GM18907 (cell line): ENCODE results near the gene ALDOC.

Source experiments
- ATAC-seq: cut with Tn5 transposase; IDR thresholded peaks from one replicate; pipeline ENCODE4 v1.9.1; 2021; ENCODE audit warnings: mild to moderate bottlenecking, moderate library complexity; ENCODE audit not compliant: unreplicated experiment

Gene ALDOC

DNA sequence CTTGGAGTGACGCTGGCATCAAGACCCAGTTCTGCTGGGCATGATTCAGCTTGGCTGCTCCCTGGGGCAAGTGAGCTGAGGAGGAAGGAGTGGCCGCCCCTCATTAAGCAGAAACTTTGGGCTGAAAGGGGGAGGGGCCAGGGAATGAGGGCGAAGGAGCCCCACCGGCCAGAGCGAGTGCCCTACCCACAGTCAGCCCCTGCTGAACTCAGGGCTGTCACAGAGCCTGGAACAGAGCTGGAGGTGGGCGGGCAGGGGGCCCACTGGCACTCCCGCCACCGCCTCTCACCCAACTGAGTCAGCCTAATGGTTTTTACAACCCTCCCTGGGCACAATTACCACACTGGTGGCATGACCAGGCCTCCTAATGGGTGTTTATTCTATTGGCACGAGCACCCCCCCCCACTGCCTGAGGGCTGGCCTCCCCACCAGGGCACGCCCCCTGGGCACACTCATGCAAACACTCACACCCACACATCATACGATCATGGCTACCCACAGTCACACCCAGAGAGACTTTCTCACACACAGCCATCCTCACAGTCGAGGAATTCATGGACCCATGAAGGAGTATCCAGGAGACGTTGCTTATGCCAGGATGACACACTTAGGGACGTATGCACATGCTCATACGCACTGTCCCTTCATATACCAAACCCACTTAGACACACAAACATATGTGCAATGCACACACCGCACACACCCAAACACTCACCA is 43.4 kb downstream of the ALDOC start:
- ATAC-seq: no peak

DNA sequence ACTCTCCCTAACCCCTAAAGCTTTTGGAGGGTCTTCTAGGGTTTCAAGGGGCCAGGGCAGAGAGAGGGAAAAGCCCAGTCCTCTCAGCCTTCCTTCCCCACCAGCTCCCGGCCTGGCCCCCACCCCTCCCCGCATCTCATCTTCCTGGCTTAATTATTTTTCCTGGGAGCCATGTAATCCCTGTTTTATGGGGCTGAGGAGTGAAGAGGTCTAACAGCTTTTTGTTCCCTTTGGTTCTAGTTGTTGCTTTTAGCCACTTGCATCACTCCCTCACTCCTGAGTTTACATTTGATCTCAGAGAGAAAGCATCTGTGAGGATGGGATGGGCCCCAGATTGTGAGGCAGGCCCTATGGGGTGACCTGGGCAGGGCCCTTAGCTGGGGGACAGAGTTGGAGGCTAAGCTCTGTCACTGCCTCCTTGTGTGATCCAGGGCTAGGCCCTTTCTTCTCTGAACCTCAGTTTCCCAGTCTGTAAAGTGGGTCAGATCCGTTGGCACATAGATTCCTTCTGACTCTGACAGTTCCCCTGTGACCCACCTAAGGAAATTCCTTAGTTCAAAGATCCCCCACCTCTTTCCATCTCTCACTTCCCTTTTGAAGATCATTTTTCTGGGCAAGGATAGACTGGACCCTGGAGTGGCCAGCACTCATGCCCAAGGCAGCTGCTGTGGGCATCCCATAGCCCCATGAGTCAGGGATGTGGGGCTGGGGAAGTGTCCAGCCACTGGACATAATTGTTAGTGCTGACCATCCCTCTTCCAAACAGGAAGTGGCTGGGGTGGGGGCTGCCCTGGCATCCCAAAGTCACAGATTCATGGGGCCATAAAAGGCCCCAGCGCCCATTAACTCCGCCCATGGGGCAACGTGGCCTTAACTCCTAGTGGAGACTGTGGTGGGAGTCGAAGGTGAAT is 44.4 kb downstream of the ALDOC start:
- ATAC-seq: no peak

DNA sequence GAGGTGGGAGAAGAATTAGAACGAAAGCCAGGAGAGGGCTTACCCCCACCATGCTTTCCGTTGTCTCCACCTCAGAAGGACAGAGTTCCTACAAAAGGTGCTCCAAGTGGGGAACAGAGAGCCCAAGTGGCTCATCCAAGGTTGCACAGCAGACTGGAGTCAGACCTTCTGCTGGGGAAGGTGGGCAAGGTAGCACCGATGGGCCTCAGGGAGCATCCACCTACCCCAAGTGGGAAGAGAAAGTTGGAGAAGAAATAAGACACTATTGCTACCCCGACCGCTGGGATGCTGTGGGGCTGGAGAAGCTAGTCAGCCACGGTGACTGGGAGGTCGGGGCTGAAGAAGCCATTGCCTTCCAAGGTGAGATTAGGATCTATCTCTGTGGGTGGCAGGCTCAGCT is 45.8 kb downstream of the ALDOC start:
- ATAC-seq: no peak

DNA sequence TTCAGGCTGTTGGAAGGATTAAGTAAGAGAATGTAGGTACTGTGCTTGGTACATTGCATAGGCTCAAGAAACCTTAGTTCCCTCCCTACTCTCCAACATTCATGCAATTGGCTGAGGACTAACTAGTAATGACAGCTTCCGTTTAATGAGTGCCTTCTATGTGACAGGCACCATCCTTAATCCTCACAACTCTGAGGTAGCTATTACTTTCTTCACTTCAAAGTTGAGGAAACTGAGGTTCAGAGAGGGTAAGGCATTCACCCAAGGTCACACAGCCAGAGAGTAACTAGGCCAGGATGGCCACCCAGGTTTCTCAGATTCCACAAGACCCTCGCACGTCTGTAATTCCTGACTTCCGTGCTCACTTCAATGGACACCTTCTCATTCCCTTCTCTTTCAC is 46.4 kb downstream of the ALDOC start:
- no peak for ATAC-seq

DNA sequence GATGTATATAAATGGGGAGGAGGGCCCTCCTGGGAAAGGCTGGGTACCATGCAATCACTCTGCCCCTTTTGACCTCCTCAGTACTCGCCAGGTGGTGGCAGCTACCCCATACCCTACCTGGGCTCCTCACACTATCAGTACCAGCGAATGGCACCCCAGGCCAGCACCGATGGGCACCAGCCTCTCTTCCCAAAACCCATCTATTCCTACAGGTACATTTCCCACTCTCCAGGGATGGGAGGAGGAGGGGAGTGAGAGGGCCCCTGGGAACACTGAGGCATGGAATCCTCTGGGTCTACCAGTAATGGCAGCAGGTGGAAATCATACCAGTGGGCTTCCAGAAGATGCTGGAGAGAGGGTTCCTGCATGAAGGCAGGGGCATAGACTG is 47.7 kb downstream of the ALDOC start:
- ATAC-seq: no peak

DNA sequence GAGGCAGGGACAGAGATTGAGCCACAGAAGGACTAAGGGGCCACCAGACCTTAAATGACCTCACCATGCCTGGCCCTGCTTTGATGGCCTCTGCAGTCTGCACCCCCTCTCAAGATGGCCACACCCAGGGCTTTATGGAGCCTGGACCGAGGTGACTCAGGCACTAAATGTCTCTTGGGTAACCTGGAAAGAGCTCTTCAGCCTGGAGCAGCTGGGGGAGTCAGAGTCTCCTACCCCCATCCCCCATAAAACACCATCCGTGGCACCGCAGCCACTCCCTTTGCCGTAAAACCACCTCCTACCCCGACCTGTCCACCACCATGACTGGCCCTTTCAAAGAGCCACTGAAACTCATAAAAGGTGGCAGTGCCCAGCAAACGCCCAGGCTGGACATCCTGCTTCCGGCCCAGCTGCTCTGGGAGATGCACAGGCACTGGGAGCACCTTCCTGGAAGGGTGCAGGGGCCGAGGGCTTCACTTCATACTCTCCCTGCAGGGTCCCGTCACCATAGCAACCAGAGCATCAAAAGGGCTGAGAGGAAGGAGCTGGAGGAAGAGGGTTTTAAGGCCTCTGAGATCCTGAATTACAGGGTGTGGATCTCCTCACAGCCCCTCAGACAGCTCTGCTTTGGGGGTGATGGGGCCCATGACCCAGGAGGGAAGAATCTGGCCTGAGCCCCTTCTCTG is 48.2 kb downstream of the ALDOC start:
- ATAC-seq: no peak

DNA sequence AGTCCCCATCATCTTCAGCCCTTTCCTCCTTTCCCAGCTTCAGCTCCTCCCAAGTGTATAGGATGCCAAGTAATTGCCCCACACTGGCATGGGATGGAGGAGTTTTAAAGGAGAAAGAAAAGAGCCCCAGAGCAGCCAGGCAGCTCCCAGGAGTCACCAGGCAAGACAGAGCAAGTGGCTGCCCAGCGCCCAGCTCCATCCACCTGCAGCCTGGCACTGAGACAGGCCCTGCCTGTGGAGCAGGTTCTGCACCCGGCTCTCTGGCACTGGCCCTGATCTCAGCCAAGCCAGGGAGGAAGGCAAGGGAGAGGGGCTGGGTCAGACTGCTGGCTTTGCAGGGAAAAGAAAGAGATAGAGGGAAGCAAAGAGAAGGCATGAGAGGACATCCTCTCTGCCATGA is 48.8 kb downstream of the ALDOC start:
- ATAC-seq: no peak

DNA sequence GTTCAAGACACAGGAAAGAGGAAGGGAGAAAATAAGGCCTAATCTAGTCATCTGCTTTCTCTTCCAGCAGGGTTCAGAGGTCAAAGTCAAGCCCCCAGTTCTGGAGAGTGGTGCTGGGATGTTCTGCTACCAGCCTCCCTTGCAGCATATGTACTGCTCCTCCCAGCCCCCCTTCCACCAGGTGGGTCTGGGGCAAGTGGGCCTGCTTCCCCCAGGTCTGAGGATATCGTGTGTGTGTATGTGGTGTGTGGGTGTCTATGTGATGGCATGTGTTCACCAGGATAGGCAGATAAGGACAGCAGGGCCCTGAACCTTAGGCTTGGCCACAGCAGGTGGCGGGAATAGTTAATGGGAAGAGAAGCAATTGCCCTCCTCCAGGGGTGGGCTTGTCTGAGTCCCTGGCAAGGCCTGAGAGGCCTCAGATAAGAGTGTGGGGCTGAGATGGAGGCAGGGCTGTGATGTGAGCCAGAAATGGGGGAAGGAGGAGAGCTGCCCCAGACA is 49.5 kb downstream of the ALDOC start:
- no peak for ATAC-seq

DNA sequence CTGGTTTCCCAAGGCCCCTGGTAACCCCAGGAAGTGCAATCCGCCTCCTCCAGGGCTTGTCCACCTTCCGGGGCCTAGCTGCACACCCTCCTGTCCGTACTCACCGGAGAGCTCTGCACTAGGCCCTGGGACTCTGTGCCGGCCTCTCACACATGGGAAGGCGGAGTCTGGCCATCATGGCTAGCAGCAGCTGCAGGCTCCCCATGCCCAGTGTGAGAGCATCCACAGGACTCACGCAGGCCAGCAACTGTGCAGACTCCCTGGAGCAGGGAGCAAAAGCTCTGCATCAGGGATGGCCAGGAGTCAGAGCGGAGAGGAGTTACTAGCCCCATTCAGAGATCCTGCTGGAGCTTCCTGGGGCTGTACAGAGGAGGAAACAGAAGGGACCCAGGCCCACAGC is 50.3 kb downstream of the ALDOC start:
- ATAC-seq: no peak

DNA sequence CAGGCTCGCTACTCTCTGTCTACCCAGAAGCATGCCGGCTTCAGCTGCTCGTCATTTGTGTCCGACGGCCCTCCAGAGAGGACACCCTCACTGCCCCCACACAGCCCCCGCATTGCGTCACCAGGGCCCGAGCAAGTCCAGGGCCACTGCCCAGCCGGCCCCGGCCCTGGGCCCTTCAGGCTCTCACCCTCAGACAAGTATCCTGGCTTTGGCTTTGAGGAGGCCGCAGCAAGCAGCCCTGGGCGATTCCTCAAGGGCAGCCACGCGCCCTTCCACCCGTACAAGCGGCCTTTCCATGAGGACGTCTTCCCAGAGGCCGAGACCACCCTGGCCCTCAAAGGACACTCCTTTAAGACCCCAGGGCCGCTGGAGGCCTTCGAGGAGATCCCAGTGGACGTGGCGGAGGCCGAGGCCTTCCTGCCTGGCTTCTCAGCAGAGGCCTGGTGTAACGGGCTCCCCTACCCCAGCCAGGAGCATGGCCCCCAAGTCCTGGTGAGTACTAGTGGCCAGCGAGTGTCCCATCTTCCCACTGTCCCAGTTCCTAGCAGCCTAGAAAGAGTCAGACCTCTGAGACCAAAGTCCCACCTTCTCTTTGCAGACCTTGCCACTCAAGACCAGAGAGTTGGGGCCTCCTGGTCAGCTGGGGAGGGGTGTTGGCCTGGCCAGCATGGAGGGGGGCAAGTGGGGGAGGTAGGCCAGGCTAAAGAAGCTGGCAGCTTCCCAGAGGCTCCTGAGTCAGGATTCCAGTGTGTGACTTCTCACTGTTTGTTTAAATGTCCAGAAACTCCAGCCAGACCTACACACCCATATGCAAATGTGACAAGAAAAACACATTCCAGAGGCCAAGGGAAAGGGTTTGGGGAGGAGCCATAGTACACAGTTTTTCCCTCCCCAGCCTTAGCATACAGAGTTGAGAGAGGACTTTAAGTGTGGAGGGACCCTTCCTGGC is 51.9 kb downstream of the ALDOC start:
- ATAC-seq: no peak

DNA sequence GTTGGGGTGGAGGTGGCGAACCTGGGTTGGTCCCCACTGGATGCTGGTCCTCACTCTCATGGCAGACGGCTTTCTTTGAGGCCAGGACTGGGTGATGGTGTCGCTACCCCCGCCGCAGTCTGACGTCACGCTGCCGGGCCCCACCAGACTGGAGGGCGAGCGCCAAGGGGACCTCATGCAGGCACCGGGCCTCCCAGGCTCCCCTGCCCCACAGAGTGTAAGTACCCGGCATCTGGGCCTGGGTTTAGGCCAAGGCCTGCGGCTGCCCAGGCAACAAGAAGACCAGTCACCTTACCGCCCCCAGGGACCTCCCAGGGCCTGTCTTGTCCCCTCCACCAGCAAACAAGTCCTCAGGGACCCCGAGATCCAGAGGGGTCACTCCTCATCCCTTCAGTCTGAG is 52.8 kb downstream of the ALDOC start:
- no peak for ATAC-seq

DNA sequence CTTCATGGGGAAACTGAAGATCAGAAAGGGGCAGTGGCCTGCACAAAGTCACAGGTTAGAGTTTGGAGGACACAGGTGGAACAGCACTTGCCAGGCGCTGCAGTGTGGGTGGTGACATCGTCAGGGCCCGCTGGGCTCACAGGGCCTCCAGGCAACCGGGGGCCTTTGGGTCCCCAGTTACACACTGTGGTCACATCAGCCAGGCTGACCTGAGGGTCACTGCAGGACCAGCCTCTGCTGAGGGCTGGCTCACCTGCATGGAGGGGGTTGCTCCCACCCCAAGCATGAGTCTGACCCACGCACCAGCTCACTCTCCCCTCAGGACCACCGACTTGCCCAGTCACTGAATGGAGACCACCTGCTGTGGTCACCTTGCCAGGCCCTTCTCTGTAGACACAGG is 53.5 kb downstream of the ALDOC start:
- ATAC-seq: no peak
